AG04449 (cell line): Measurements from ENCODE around the gene MYOCD.

Experiments
- CTCF ChIA-PET: fragments of 350-600 bp; formaldehyde crosslinking; extraction: SDS; loops from one replicate; lab custom pipeline; 2021; ENCODE audit warnings: antibody characterized with exemption; lab: Yijun Ruan, JAX
- POLR2A ChIA-PET: fragments of 400-600, 350-600 bp; formaldehyde crosslinking; extraction: SDS; loops from one replicate; lab custom pipeline; 2020; ENCODE audit warnings: antibody characterized with exemption, inconsistent platforms; lab: Yijun Ruan, JAX
- DNase-seq: peaks from one replicate; pipeline ENCODE4 v3.0.0-alpha.2; 2010; ENCODE audit warnings: low read depth, low spot score
- H3K4me3 ChIP-seq: 2 replicates; pipeline ENCODE4 v1.5.1; 2011; ENCODE audit warnings: low read depth, mild to moderate bottlenecking, control low read depth, low read length
- CTCF ChIP-seq: IDR thresholded peaks from one replicate; pipeline ENCODE4 v1.5.1; 2011; ENCODE audit warnings: mild to moderate bottlenecking, moderate library complexity, low read length, control low read depth, inconsistent platforms; ENCODE audit not compliant: insufficient read depth; ENCODE audit errors: missing control alignments

MYOCD gene

DNA sequence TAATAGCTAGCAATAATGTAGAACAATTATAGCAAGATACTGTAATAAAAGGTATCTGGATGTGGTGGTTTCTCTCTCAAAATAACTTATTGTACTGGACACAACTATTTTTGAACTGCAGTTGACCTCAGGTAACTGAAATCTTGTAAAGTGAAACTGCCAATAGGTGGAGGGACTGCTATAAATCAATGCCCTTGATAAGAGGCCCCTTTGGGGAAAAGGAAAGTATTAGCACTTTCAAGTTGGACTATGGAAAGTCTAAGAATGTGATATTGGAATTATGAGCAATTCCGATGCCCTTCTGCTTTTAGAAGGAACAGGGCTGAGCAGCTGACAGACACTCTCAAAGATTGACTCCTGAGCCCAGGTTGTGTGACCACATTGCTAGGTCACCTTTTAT lies 79.1 kb downstream of the MYOCD start:
- TF ChIP-seq CTCF, result no peak
- POLR2A ChIA-PET, result no interaction called here
- CTCF ChIA-PET, result interaction anchor here (1.5 kb wide), 1 partner anchor 11 kb away, joined by 4 read pairs; no protein-coding TSS in a partner anchor
- no peak for DNase-seq
- no peak overlapping the region for H3K4me3 ChIP-seq

DNA sequence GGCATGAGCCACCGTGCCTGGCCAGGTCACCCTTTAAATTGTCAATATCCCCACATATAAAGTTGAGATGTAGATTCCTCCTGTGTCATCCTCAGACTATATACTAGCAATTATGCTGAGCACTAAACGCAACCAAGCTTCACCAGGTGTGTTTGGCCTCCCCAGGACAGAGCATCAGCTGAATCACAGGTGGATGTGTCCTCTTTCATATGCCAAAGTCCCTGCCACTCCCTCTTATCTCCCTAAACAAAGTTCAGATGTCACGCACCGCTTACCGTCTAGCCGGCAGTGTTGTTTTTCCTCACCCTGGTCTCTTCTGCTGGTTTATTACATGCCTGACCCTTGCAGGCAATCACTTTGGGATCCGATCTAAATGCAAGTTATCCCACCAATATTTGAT lies 79.8 kb downstream of the MYOCD start:
- no peak for TF ChIP-seq CTCF
- no peak overlapping the region for H3K4me3 ChIP-seq
- DNase-seq, result no peak
- ChIA-PET CTCF (no interaction called here), POLR2A (no interaction called here)

- CTCF ChIA-PET, result no interaction called here
Measured at GRCh38 chr17:12756786-12757185, 91.1 kb downstream of the MYOCD start.

GRCh38 chr17:12759090-12759489 lies 93.4 kb downstream of the MYOCD start:
- no peak for TF ChIP-seq CTCF
- DNase-seq, result no peak
- H3K4me3 ChIP-seq, result no peak overlapping the region
- ChIA-PET POLR2A (no interaction called here), CTCF (no interaction called here)

More at GRCh38 chr17:12756786-12757185, 91.1 kb downstream of the MYOCD start:
- no peak for DNase-seq
- H3K4me3 ChIP-seq, result no peak overlapping the region
- TF ChIP-seq CTCF, result no peak
- POLR2A ChIA-PET, result no interaction called here

GRCh38 chr17:12765548-12765947 lies 99.9 kb downstream of the MYOCD start:
- no peak overlapping the region for H3K4me3 ChIP-seq
- CTCF ChIA-PET, result interaction anchor here (1.3 to 1.9 kb wide), 4 partner anchors 24 to 237 kb away, joined by 3 to 7 read pairs (median 6); no protein-coding TSS in a partner anchor
- POLR2A ChIA-PET, result no interaction called here
- peak; percentile 78 for DNase-seq
- no peak for TF ChIP-seq CTCF

- POLR2A ChIA-PET, result no interaction called here
- H3K4me3 ChIP-seq, result no peak overlapping the region
- TF ChIP-seq CTCF, result no peak
- CTCF ChIA-PET, result no interaction called here
- no peak for DNase-seq
Measured at GRCh38 chr17:12768255-12768654, 102.6 kb downstream of the MYOCD start.
